Measurements from ENCODE around the gene OCIAD1. TPM values are rescaled to one million over a fixed set of nuclear protein-coding genes. Genes with fewer than 3 reads are reported as not detected.

The OCIAD1 gene
- total and polyA plus RNA-seq, 8 donors = 120 to 233 (median 202) TPM

- no peaks in the 10 kb centered on the region for H3K4me1 ChIP-seq
- no peak for TF ChIP-seq CTCF (IDR thresholded peaks at IDR 0.05)
- no peaks in the 10 kb centered on the region for H3K9me3 ChIP-seq
- peaks cover 0 to 85% of the 10 kb centered on the region in 2 donors for H3K36me3 ChIP-seq
- ATAC-seq (no peak), DNase-seq (no peak)
- no peak overlapping the region for H3K4me3 ChIP-seq
- H3K27ac ChIP-seq = no peak overlapping the region
- no peaks in the 10 kb centered on the region for H3K27me3 ChIP-seq
- intact Hi-C loops (cut with DNase I) = no loop called here
Observed at GRCh38 chr4:48854395-48854683, 23.5 kb downstream of the OCIAD1 start.

GRCh38 chr4:48854982-48855381 is 24.1 kb downstream of the OCIAD1 start:
- ATAC-seq (no peak), DNase-seq (no peak)
- Histone ChIP-seq H3K4me3 (no peak overlapping the region), H3K4me1 (no peaks in the 10 kb centered on the region), H3K27me3 (no peaks in the 10 kb centered on the region), H3K9me3 (no peaks in the 10 kb centered on the region), H3K27ac (no peak overlapping the region), H3K36me3 (peaks cover 0 to 79% of the 10 kb centered on the region in 2 donors)
- TF ChIP-seq CTCF (IDR thresholded peaks at IDR 0.05) = no peak
- intact Hi-C loops (cut with DNase I) = no loop called here

- Histone ChIP-seq H3K27me3 (no peaks in the 10 kb centered on the region), H3K4me1 (no peaks in the 10 kb centered on the region), H3K36me3 (peaks cover 0 to 62% of the 10 kb centered on the region in 2 donors), H3K4me3 (no peak overlapping the region), H3K27ac (no peak overlapping the region), H3K9me3 (no peaks in the 10 kb centered on the region)
- DNase-seq (no peak), ATAC-seq (no peak)
- intact Hi-C loops (cut with DNase I) = no loop called here
- TF ChIP-seq CTCF (IDR thresholded peaks at IDR 0.05) = no peak
Observed at GRCh38 chr4:48858130-48858529, 27.2 kb downstream of the OCIAD1 start.

- no peak for TF ChIP-seq CTCF (IDR thresholded peaks at IDR 0.05)
- Histone ChIP-seq H3K4me3 (no peak overlapping the region), H3K27ac (no peak overlapping the region), H3K9me3 (peaks cover 0 to 5% of the 10 kb centered on the region in 2 donors), H3K27me3 (no peaks in the 10 kb centered on the region), H3K36me3 (peaks cover 0 to 32% of the 10 kb centered on the region in 2 donors), H3K4me1 (no peaks in the 10 kb centered on the region)
- ATAC-seq (no peak), DNase-seq (no peak)
- intact Hi-C loops (cut with DNase I) = no loop called here
Observed at GRCh38 chr4:48862038-48862437, 31.1 kb downstream of the OCIAD1 start.

- Histone ChIP-seq H3K4me1 (no peaks in the 10 kb centered on the region), H3K36me3 (peaks cover 0 to 26% of the 10 kb centered on the region in 2 donors), H3K27ac (no peak overlapping the region), H3K9me3 (peaks cover 0 to 5% of the 10 kb centered on the region in 2 donors), H3K4me3 (no peak overlapping the region), H3K27me3 (no peaks in the 10 kb centered on the region)
- no peak for TF ChIP-seq CTCF (IDR thresholded peaks at IDR 0.05)
- ATAC-seq (no peak), DNase-seq (no peak)
- intact Hi-C loops (cut with DNase I) = no loop called here
Observed at GRCh38 chr4:48862661-48863060, 31.8 kb downstream of the OCIAD1 start.
